ENCODE results near the gene CLIP2.
"Not testable (repeated sequence)": the region's sequence is repeated elsewhere in the genome, so short reads cannot be mapped to it uniquely, and the experiment has no call there.

The CLIP2 gene

GRCh38 chr7:74297516-74298233 is 8.5 kb downstream of the CLIP2 start:
- no peak for DNase-seq (ENCODE audit: low spot score)

- DNase-seq (ENCODE audit: low spot score): no peak
These were observed 10.2 kb downstream of the CLIP2 start for GRCh38 chr7:74299401-74299800.

GRCh38 chr7:74300926-74301325 is 11.7 kb downstream of the CLIP2 start:
- DNase-seq (ENCODE audit: low spot score): no peak

- DNase-seq (ENCODE audit: low spot score): no peak
These were observed 13.6 kb downstream of the CLIP2 start for GRCh38 chr7:74302745-74303221.

DNA sequence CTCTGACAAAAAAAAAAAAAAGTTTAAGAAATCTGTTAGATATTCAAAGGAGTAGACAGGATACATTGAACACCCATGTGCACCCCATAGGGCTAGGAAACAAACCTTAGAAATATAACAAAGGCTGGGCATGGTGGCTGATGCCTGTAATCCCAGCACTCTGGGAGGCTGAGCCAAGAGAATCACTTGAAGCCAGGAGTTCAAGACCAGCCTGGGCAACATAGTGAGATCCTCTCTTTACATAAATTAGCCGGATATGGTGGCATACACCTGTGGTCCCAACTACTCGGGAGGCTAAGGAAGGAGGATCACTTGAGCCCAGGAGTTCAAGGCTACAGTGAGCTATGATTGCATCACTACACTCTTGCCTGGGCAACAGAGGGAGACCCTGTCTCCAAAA is 15.3 kb downstream of the CLIP2 start:
- no peak for DNase-seq (ENCODE audit: low spot score)

DNA sequence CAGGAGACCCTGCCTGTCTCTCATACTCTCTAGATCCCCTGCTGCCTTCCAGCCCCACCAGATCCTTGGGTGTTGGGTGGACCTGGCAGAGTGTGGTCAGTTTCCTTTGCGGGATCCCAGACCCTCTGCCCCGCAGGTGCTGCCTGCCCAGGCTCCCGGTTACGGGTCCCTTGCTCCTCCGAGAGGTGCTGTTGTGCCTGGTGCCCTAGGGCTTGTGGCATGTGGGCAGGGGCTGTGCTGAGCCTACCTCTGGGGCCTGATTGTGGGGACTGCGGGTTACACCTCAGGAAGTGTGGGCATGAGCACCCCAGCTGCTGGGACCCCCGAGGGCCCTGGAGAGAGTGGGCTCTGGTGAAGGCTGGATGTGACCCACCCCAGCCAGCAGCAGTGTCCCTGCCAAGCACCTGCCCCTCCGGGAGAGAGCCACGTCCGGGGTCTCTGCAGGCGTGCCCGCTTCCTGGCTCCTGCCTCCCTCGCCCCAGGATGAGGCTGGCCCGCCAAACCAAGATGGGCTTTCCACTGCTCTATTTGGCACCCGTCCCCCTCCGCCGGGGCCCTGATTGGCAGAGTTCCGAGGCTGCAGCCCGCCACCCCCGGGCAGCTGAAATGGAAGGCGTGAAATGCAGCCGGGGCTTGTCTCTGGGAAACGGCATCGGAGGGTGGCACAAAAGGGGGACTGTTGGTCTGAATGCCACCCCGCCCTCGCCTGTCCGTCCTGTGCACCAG is 17.0 kb downstream of the CLIP2 start:
- DNase-seq (ENCODE audit: low spot score): no peak

DNA sequence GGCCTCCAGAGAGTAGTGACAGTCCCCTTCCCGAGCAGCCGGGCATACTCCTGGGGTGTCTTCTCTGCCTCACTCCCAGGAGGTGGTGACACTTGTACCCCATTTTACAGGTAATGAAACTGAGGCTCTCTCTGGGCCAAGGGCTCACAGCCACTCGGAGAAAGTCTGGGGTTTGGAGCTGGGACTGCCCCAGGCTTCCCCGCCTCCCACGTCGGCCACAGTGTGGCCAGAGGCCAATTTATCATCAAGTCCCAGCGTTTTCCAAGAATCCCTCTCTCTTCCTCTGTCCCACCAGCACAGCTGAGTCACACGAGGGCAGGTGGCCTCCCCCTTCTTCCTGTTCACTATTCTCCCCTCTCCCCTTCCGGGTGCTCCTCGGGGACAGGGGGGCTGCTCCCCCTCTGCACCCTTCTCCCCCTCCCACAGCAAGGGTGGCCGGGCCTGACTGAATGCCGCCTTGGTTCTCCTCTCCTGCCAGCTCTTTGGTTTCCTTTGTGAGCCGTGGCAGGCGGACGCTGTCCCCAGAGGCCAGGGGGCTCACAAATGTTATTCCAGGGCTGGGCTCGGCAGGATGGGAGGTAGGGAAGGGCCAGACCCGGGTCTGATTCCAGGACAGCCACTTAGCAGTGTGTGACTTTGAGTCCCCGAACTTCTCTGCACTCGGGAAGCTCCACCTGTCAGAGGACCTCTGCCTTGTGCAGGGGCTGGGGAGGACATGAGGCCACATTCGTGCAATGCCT is 17.7 kb downstream of the CLIP2 start:
- DNase-seq (ENCODE audit: low spot score): no peak

DNA sequence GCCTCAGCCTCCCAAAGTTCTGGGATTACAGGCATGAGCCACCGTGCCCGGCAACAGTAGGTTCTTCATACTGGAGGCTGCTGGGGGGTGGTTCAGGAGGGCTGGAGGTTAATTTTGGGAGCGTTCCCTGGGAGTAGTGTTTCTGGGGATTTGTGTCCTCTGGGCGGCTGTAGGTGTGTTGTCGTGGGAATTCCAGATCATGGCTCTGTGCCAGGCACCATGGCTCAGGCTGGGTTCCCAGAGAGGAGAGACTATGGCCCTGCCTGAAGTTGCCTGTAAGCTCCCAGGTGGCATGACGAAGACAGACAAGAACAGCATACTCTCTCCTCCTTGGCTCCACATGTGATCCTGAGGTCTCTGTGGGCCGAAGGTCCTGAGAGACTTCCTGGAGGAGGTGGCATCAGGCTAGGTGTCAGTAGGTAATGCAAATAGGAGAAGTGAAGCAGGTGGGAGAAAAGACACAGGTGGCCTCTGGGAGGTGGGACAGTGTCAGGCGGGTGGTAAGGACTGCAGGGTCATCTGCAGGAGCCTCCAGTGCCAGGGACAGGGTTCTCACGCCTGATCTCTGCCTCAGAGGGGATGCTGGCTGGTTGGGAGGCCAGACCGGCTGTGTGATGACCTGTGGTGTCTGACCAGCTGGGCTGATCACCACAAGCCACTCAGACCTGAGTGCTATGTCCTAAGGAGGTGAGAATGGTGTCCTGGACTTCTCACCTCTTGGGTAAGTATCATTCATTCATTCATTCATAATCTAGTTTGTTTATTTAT is 18.7 kb downstream of the CLIP2 start:
- no peak for DNase-seq (ENCODE audit: low spot score)

- DNase-seq (ENCODE audit: low spot score): no peak
These were observed 20.0 kb downstream of the CLIP2 start for GRCh38 chr7:74309181-74309580.

DNA sequence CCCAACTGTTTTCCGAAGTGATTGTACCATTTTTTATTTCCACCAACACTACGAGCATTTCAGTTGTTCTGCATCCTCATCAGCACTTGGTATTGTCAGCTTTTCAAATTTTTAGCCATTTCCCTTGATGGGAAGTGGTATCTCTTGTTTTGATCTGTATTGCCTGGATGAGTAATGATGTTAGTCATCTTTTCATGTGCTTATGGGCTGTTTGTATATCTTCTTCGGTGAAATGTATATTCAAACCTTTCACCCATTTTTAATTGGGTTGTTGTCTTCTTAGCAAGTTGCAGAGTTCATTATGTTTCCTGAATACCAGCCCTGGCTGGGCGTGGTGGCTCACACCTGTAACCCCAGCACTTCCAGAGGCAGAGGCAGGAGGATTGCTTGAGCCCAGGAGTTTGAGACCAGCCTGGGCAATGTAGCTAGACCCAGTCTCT is 22.1 kb downstream of the CLIP2 start:
- peak; percentile 39 for DNase-seq (ENCODE audit: low spot score)

DNA sequence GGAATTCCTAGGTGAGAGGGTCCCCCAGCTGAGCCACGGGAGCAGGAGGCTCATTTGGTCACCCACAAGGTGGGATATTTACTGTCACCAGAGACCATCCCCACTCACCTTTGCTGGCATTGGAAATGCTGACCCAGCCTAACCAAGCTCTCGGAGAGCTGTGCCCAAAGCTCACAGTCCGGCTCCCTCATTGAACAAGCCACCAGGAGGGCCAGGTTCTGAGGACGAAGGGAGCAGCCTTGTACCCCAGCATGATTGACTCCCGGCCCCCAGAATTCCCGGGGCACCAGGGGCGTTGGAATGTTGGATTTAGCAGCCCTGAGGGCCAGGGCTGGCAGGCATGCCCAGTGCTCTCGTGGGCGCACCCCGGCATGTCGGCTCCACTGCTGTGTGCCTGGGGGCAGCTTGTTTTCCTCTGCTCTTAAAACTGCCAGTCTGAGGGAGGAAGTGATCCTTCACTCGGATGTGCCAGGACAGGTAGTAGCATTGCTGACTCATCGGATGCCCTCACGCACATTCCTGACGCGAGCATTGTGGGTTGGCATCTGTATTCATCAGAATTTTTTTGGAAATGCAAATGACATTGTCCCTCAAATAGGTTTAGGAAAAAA is 23.3 kb downstream of the CLIP2 start:
- peak; percentile 26 for DNase-seq (ENCODE audit: low spot score)

DNA sequence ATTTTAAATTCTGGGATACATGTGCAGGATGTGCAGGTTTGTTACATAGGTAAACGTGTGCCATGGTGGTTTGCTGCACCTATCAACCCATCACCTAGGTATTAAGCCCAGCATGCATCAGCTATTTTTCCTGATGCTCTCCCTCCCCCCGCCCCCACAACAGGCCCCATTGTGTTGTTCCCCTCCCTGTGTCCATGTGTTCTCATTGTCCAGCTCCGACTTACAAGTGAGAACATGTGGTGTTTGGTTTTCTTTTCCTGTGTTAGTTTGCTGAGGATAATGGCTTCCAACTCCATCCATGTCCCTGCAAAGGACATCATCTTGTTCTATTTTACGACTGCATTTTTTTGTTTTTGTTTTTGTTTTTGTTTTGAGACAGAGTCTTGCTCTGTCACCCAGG is 26.7 kb downstream of the CLIP2 start:
- not testable (repeated sequence) for DNase-seq (ENCODE audit: low spot score)

DNA sequence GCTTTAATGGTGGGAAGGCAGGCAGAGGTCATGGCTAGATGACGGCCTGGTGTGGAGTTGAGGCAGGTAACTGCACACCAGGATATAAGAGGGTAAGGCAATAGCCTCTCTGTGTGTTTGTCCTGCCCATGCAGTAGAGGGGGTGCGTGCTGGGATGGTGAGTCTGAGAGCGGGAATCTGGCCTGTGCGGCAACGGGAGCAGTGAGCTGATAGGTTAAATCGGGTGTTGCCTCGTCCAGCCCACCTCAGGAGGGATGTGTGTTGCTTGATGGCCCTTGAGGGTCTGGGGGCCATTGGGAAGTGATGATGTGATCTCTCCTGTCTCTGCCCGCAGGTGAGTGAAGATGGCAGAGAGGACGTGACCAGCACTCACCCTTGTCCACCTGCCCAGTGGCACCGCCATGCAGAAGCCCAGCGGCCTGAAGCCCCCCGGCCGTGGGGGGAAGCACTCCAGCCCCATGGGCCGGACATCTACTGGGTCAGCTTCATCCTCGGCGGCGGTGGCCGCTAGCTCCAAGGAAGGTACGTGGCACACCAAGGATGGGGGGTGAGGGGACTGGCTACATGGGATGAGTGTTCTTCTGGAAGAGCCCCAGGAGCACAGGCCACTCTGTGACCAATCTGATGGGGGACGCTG is 28.1 kb downstream of the CLIP2 start:
- DNase-seq (ENCODE audit: low spot score): no peak

DNA sequence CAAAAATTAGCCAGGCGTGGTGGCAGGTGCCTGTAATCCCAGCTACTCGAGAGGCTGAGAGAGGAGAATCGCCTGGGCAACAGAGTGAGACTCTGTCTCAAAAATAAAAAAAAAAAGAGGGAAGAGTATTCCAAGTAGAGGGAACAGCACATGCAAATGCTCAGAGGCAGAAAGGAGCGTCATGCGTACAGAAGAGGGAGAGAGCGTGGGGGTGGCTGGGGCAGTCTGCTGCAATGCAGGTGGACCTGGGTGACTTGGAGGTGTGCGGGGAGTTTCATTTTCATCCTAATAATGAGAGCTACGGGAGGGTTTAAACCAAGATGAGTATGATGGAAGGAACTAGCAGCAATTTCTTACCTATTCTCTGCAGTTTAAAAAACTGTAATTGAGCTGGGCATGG is 28.8 kb downstream of the CLIP2 start:
- no peak for DNase-seq (ENCODE audit: low spot score)

DNA sequence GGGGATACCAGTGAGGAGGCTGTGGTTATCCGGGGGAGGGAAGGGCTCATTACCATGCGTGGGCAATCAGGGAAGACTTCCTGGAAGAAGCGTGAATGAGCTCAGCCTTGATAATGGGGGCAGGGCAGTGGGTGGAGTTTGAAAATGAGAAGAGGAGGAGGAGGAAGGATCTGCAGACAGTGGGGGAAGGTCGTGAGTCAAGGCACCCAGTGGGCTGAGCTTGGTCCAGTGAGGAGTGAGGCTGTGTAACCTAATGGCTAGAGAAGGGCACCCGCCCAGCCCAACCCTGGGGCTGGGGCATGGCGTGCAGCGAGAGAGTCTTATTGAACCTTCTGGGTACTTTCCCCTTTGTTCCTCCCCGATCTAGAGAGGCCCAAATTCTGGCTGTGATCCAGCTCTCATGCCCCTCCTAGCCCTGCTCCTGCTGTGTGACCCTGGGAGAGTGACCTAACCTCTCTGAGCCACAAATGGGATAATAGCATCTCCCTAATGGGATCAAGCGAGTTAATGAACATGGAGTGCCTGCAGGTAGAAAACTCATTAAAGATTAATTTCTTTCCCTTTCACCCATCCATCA is 31.5 kb downstream of the CLIP2 start:
- no peak for DNase-seq (ENCODE audit: low spot score)

GRCh38 chr7:74322892-74323291 is 33.7 kb downstream of the CLIP2 start:
- not testable (repeated sequence) for DNase-seq (ENCODE audit: low spot score)

- DNase-seq (ENCODE audit: low spot score): no peak
These were observed 35.5 kb downstream of the CLIP2 start for GRCh38 chr7:74324531-74325209.

GRCh38 chr7:74325210-74325565 is 36.0 kb downstream of the CLIP2 start:
- no peak for DNase-seq (ENCODE audit: low spot score)

DNA sequence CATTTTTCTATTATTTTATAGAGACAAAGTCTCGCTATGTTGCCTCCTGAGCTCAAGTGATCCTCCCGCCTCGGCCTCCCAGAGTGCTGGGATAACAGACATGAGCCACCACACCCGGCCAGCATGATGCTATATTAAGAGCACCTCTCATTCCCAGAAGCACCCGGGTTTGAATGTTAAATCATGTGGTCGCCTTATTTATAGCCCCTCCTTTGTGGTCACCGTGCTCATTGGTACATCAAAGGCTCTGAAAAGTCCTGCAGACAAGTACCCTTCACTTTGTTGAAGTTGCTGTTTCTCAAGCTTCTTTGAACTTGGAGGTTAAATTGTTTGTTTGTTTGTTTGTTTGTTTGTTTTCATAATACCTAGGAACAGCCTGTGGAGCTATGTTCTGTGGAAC is 40.0 kb downstream of the CLIP2 start:
- DNase-seq (ENCODE audit: low spot score): no peak
